CD4-positive, alpha-beta T cell treated with Interleukin-1 beta for 1 hour (primary cell): ENCODE measurements around the gene PIP5K1C.

Source experiments
- DNase-seq, 2 donors: peaks; one replicate each; pipeline ENCODE4 v3.0.0-alpha.2; 2020 to 2022

The PIP5K1C gene

DNA sequence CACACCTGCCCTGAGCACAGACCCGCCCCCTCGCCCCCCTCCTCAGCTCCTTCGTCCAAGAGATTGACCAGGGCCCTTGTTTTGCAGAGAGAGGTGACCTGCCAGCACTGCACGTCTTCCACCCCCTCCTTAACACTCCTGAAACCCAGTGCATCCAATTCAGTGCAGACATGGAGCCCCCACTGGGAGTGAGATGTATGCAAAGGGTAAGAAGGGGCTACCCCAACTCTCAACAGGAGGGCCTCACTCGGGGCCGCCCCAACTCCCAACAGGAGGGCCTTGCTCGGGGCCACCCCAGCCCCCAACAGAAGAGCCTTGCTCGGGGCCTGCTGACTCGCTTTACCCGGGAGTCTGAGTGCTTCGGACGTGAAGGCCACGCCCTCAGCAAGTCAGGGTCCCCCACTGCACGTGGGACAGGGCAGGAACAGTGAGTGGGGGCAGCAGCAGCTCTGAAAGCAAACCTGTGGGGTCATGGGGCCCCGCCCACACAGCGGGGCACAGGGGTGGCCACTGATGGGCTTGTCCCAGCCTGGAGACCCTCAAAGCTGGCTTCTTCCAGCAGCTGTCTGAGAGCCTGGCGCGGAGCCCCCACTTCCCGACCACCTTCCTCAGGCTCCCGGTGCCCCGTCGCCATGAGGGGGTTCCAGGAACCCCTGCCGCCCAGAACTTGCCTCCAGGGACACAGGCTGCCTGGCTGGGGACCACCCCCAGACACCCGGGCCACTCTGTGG is 79.3 kb downstream of the PIP5K1C start:
- DNase-seq = no peak

DNA sequence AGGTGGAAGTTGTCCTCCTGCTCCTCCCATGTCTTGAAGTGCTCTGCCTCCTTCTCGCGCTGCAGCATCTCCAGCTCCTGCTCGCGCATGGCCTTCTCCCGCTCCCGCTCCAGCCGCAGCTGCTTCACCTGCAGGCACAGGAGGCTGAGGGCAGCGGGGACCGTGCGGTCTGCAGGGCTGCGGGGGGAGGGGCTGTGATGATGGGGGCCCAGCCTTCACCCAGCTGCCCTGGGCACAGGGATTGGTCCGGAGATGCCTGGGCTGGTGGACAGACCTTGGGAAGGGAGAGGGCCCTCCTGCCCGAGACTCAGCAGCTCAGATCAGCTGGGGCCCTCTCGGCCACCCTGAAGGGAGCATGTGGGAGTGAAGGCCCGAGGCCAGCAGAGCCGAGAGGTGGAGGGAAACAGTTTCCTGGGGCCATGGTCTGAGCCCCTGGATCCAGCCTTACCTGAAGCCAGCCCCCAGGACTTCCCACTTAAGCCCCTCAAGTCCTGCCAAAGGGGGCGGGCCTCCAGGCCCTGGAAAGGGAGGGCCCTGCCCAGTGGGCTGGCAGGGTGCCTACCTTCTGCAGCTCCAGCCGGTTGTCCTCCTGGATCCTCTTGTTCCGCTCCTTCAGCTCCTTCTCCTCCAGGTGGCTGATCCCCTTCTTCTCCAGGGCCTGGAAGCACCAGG is 80.0 kb downstream of the PIP5K1C start:
- no peak for DNase-seq

DNA sequence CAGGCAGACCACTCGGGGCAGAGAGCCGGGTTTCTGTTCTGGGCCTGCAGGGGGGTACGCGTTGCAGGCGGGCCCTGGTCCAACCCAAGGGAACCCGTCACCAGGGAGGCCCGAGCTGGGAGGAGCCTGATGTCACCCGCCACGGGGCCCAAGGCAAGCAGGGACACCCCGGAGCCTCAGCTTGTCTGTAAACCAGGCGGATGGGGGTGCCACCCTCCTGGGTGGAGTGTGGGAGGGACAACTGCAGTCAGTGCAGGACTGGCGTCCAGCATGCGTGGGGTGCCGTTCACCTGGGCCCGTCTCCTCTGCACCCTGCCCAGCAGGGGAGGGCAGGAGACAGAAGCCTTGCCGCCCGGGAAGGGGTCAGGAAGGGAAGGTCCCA is 80.6 kb downstream of the PIP5K1C start:
- DNase-seq = no peak

DNA sequence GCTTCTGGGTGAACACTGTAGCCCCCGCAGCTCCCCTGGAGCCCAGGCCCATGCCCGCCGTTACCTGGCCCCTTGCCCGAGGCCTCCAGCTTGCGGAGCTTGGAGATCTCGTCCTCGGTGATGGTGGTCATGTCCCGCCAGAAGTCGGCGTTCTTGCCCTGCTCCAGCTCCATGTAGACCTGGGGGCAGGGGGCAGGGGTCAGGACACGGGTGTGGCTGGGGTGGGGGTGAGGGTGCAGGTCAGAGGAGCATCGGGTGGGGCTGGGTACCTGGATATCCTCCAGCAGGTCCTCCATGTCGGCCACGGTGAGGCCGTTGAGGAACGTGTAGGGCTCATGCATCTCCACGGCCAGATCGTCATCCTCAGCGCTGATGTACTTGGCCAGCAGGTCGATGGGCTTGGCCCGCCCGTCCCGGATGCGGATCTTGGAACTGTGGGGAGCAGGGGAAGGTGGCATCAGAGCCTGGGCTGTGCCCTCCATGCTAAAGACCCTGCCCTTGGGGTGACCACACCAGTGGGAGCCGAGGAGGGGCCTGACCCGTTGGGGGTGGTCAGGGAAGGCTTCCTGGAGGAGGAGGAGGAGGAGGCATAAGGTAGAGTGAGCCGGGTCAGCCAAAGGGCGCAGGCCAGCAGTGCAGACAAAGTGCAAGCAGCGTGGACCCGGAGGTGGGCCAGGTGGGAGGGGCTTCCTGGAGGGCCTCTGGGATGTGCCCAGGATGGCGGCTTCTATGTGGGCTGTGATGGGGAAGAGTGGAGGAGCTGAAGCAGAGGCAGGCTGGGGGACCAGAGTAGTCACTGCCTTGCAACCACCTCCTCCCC is 81.2 kb downstream of the PIP5K1C start:
- DNase-seq = no peak

DNA sequence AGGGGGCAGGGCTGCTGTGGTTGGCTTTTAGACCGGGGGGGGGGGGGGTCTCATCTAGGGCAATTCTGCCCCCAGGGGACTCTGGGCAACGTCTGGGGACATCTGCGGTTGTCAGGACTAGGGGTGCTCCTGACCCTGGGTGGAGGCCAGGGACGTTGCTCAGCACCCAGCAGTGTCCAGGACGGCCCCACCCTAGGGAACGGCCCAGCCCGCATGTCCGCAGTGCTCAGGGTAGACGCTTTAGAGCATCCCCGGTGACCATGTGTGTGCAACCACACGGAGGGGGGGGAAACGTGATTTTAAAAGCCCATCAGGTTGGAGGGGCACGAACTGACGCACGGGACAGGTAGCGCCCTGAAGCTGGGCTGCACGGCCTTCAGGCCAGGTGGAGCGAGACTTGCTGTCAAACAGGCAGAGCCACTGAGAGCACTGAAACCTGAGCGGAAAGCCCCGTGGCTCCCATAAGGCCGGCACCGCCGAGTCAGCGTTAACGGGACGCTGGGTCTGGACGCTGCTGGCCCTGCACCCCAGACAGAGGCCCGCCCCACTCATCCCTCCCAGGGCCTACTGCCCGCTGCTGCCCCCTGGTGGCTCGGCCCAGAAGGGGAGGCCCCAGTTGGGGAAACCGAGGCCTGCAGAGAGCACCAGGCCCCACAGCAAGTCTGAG is 82.0 kb downstream of the PIP5K1C start:
- peak; percentile 47 to 48 for DNase-seq

DNA sequence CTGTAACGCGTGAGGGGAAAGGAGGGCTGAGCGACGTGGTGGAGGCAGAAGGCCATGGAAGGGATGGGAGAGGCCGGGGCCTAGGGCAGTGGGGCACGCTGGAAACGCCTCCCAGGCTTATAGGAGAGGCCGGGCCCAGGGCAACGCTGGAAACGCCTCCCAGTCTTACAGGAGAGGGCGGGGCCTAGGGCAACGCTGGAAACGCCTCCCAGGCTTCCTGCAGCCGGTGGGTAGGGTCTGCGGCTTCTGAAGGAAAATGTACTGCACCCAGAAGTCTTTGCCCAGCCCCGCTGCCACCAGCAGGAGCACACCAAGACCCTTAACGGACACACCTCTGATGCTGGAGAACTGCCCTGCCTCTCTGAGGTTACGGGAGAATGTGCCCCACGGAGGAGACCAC is 82.8 kb downstream of the PIP5K1C start:
- no peak for DNase-seq

DNA sequence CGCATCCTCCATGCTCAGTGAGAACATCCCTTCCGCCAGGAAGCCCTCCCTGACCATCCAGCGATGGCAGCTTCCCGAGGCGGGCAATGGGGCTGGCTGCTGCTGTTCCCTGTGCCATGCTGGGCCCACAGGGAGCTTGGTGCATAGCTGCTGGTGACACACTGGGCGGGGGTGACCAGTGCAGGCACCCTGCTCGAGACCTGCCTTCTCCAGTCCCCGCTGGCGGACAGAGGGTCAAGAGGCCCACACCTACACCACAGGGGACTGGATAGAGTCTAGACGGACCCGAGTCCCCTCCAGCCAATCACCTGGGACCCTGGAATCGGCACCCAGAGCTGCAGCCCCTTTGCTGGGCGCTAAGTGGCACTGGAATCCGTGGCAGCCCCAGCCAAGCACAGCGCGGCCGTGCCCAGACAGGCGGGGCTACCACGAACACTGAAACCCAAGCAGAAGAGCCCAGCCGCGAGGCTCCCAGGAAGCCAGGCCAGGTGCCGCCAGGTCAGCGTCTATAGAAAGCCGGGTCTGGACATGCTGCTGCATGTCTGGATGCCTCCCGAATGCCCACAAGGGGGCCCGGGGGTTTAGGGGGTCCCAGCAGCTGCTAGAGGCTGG is 84.6 kb downstream of the PIP5K1C start:
- no peak for DNase-seq

DNA sequence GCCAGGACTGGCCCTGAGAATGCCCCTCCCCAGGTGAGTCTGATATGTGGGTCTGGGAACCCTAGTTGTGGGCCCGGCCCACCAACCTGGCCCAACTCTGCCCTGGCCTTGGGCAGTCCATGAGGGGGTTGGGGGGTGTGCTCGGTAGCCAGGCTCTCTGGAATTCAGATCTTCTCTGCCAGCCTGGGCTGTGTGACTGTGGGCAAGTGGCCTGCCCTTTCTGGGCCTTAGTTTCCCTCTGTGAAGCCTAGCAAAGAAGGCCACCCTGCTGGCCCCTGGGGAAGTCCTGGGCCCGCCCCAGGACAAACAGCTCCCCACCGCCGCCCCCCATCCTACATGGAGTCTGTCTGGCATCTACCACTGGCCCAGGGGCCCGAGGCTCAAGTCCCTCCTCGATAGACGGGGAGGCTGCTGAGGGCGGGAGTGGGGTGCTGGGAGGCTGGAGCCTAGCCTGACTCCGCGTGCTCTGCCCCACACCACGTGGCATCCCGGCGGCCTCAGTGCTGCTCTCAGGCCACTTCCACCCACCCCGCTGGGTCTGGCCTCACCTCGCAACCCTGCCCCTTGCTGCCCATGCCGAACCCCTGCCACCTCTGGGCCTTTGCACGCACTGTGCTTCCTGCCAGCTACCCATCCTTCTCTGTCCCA is 85.3 kb downstream of the PIP5K1C start:
- DNase-seq = no peak

DNA sequence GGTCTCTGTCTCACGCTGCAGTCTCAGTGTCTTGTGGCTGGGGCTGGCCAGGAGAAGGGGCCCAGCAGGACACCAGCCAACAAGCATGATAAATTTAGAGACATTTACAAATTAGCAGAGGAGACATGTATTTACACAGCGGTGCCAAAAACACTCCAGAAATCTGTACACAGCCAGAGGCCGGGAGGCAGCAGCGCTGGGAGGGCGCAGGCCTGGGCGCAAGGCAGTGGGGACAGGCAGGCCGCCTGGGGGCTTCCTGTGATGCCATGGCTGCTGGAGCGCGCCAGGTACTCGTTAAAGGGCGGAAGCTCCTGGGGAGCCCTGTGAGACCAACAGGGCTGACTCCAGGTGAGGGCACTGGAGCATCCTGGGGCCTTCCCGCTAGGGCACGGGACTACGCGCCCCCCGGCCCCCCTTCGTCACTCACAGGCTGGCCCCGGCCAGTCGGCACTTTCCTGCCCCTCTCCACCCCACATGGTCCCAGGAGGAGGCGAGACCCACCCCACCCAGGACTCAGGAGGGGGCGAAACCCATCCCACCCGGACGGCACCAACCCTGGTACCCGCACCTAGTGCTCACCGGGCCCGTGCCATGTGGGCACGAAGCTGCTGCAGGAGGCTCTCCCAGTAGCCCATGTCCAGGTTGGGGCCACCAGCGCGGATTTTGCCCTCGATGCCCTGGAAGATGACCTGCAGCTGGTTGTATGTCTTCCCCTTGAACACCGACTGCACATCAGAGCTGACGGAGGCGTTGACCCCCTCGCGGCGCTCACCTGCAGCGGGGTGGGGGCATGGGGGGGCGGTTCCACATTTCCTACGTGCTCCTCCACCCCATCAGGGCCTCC is 86.2 kb downstream of the PIP5K1C start:
- DNase-seq = no peak

DNA sequence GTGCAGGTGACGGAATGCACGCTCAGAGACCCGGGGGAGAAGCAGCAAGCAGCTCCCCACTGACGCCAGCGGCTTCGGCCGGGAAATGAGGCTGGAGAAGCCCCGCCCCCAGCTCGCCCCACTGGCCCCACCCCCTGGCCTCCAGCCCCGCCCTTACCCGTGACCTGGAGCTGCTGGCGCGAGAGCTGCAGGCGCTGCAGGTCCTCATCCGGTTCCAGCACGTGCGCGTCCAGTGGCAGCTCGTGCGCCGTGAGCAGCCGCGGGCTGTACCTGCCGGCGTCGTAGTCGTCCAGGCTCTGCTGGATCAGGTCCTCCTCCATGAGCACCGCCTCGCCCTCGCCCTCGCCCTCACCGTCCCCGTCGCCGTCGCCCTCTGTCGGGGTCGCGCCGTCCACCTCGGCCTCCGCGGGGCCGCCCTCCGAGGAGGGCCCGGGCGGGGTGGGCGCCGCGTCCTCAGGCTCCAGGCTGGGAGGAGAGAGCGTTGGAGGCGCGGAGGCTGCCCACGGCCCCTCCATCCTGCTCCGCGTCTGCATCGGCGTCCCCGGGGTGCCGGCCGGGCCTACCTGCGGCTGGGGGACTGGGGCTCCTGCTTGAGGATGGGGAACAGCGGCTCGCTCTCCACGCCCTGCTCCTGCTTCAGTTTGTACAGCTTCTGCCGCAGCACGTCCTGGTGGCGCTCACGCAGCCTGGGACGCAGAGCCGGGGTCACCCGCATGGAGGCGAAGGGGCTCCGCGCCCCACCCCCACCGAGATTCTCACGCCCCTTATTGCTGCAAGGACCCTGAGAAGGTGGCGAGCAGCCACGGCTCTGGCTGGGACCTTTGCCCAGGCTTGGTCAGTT is 87.1 kb downstream of the PIP5K1C start:
- no peak for DNase-seq

DNA sequence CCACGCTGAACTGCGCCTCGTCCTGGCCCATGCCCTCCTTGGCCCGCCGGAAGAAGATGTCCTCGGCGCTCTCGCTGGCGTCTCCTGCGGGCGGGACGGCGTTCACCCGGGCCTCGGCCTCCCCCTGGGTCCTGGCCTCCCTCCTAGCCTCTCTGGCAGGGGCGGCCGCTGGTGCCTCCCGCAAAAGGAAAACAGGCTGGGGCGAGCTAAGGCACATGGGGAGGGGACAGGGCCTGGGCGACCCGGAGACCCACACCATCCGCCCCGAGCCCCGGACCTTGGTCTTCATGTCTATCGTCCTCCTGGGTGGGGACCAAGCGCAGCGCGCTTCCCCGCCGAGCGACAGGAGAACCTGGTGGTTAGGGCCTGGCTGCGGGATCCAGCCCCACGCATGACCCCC is 87.9 kb downstream of the PIP5K1C start:
- DNase-seq = no peak

DNA sequence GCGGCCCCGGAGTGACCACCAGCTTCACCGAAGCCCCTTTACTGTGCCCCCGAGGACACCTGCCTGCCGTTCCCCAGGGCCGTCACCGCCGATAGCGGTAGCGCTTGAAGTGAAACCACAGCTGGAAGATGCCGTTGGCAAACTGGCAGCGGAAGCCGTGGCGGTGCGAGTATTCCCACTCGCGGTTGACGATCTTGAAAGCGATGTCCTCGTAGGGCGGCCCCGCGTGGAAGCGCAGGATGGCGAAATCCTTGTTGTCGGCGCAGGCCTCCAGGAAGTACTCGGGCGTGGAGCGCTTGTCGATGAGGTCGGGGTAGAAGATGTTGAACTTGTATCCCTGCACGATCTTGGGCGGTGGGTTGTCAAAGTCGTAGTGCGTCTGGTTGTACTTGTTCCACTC is 88.4 kb downstream of the PIP5K1C start:
- DNase-seq = no peak

DNA sequence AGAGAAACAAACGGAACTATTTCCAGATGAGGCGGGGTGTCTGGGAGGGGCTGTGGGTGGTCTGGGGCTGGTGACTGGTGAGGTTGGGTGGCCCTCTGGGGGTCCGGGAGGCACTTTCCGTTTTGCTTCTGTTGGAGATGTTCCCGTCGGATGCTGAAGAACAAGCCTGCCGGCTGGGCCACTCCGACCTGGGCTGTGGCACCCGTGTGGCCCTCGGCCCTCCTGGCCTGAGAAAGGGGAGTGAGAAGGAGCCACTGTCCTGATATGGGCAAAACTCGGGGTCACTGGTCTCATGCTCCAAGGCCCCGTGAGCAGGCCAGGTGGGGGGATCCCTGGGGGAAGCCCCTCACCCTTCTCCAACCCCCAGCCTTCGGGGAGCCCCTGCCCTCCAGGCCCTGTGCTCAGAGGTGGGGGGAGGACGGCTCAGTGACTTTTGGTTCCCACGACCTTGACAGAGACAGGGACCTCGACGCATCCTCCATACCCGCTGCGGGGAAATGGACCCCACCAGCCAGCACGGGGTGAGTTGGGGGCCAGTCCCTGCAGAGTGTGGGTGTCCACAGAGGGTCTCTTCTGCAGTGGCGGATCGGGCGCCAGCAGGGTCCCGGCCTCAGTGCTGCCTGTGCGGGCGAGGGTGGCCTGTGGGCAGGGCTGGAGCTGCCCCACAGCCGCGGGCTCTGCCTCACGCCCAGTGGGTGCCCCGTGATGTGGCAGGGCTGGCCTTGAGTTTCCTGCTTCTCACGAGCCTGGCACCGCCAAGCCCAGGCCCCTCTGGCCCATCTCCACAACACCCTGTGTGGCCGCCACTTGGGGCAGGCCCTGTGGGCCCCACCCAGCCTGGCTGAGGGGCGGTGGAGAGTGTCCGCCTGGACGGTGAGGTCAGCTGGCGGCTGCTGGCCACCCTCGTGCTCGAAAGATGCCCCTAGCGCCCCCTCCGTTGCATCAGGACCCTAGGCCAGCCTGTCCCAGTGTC is 89.2 kb downstream of the PIP5K1C start:
- DNase-seq = no peak

DNA sequence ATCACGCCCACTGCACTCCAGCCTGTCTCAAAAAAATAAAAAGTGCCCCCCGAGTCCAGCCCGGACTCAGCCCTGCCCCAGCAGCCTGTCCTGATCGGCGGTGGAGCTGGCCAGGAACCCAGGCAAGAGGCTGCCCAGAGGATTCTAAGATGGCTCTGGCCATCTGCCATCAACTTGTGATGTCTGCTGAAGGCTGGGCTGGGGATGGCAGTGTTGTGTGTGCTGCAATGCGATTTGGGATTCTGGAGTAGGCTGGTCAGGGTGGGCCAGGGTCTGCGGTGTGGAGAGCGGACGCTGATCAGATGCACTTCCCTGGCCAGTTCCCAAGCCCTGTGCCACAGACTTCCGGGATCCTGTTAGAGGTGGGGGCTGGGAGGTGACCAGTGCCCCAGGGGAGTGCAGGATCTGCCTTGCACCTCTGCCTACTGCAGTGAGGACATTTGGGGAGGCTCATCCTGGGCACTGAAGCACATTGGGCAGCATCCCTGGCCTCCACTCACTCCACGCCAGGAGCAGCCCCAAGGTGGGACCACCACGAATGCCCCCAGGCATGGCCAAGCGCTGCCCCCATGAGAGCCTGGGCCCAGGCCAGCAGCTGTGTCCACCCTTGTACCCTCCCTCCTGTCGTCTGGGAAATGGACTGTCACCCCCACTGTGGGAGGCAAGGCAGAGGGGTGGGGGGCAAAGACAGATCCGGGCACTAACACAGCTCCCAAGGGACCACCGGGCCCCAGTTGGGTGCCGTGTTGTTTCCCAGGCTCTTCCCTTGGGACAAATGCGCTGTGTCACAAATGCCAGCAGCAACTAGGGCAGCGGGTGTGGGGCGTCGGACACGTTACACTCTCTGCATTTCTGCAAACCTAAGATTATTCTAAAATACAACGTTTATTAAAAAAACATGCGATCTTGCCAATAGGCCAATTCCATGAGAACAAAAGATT is 90.2 kb downstream of the PIP5K1C start:
- DNase-seq = no peak

DNA sequence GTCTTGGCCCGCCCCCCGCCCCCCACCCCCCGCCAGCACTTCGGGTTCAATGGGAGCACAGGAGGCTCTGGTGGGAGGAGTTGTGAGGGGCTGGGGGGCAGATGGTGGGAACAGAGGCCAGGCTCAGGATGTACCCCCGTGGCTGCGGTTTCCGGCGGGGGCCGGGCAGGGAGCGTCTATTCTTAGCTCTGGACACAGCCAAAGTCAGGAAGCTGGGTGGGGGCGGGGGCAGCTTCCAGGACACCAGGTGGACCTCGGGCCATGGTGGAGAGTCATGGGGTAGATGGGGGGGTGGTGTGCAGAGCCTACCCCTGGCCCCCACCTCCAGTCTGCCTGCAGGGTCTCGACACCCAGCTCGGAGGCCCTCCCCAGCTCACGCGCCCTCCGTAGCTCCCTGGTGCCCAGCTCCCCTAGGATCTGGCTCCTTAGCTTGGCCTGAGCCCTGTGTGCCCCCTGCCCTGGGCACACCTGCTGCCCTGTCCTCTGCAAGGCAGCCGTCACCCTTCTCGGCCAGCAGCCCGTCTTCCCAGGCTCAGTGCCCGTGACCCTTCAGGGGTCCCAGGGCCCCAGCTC is 91.4 kb downstream of the PIP5K1C start:
- no peak for DNase-seq

DNA sequence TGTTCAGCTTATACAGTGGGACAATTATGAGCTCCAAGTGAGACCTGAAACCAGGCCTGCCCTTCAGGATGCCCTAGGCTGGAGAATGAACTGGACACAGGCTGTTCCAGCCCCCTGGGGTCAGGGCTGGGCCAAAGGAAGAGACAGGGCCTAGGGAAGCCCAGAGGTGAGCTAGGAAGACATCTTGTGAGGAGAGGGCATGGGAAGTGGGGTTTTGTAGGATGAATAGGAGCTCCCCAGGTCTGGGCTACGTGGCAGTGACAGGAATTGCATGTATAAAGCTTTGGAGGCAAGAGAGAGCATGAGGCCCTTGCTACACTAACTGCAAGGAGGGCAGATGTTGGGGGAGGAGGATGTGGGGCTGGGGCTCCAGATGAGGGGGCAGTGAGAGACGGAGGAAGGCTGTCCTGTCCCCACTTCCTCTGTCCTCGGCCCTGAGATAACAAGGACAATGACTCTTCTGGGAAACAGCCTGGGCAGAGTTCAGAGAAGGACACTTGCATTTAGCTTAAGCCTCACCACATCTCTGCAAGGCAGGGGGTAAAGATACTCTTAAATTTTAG is 92.1 kb downstream of the PIP5K1C start:
- DNase-seq = no peak
